ENCODE data around the gene PACS2.

GRCh38 chr14:105301103-105301914 lies 13.2 kb upstream of the PACS2 start:
- no peak for TF ChIP-seq POLR2A (IDR thresholded peaks at IDR 0.05)
- no peak for TF ChIP-seq CTCF (IDR thresholded peaks at IDR 0.05)
- peak; percentile 22 for TF ChIP-seq POLR2AphosphoS5 (IDR thresholded peaks at IDR 0.05)

Measured in prostate gland (tissue), 2 donors.